Measurements from ENCODE around the gene GALM. TPM values are rescaled to one million over a fixed set of nuclear protein-coding genes. Genes with fewer than 3 reads are reported as not detected.

Gene GALM
- total RNA-seq, 3 donors from 2014 or later (not counting 1 experiment from before 2014, with no cell fraction given) = 4.0 to 12.4 (median 11.0) TPM

GRCh38 chr2:38620282-38620977 lies 45.5 kb upstream of the GALM start:
- Mint-ChIP-seq H3K4me1 (no peaks in the 10 kb centered on the region), H3K27me3 (ENCODE audit: low read depth in 2 of 2) (peaks cover 4 to 23% of the 10 kb centered on the region in 2 donors), H3K36me3 (no peaks in the 10 kb centered on the region), H3K27ac (no peak overlapping the region), H3K4me3 (no peak overlapping the region), H3K9me3 (no peaks in the 10 kb centered on the region)
- no peaks in the 10 kb centered on the region for H3K9me3 ChIP-seq (ENCODE audit: control insufficient read depth, insufficient read depth, low read length)
- H3K4me3 ChIP-seq (ENCODE audit: low read length) = no peak overlapping the region
- no peak overlapping the region for H3K27ac ChIP-seq (ENCODE audit: low read length)
- intact Hi-C loops (cut with micrococcal nuclease) = no loop called here
- no peak for ATAC-seq
- no peaks in the 10 kb centered on the region for H3K4me1 ChIP-seq (ENCODE audit: control insufficient read depth, insufficient read depth, low read length)
- no peaks in the 10 kb centered on the region for H3K36me3 ChIP-seq (ENCODE audit: control insufficient read depth, insufficient read depth, low read length)
- DNase-seq = no peak
- TF ChIP-seq, protein P1, sequence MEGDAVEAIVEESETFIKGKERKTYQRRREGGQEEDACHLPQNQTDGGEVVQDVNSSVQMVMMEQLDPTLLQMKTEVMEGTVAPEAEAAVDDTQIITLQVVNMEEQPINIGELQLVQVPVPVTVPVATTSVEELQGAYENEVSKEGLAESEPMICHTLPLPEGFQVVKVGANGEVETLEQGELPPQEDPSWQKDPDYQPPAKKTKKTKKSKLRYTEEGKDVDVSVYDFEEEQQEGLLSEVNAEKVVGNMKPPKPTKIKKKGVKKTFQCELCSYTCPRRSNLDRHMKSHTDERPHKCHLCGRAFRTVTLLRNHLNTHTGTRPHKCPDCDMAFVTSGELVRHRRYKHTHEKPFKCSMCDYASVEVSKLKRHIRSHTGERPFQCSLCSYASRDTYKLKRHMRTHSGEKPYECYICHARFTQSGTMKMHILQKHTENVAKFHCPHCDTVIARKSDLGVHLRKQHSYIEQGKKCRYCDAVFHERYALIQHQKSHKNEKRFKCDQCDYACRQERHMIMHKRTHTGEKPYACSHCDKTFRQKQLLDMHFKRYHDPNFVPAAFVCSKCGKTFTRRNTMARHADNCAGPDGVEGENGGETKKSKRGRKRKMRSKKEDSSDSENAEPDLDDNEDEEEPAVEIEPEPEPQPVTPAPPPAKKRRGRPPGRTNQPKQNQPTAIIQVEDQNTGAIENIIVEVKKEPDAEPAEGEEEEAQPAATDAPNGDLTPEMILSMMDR (IDR thresholded peaks at IDR 0.05) = no peak
- no peaks in the 10 kb centered on the region for H3K27me3 ChIP-seq (ENCODE audit: control insufficient read depth, insufficient read depth, low read length)
- 65% methylated on average over 3 of the region's 7 CpGs for WGBS (ENCODE audit: insufficient coverage)

GRCh38 chr2:38621018-38621417 lies 44.9 kb upstream of the GALM start:
- H3K36me3 ChIP-seq (ENCODE audit: control insufficient read depth, insufficient read depth, low read length) = no peaks in the 10 kb centered on the region
- no peaks in the 10 kb centered on the region for H3K27me3 ChIP-seq (ENCODE audit: control insufficient read depth, insufficient read depth, low read length)
- Mint-ChIP-seq H3K27me3 (ENCODE audit: low read depth in 2 of 2) (peaks cover 3 to 23% of the 10 kb centered on the region in 2 donors), H3K4me1 (no peaks in the 10 kb centered on the region), H3K4me3 (no peak overlapping the region), H3K9me3 (no peaks in the 10 kb centered on the region), H3K36me3 (no peaks in the 10 kb centered on the region), H3K27ac (no peak overlapping the region)
- H3K27ac ChIP-seq (ENCODE audit: low read length) = no peak overlapping the region
- no peak for DNase-seq
- TF ChIP-seq, protein P1 (IDR thresholded peaks at IDR 0.05) = no peak
- ATAC-seq = no peak
- H3K4me1 ChIP-seq (ENCODE audit: control insufficient read depth, insufficient read depth, low read length) = no peaks in the 10 kb centered on the region
- H3K4me3 ChIP-seq (ENCODE audit: low read length) = no peak overlapping the region
- intact Hi-C loops (cut with micrococcal nuclease) = no loop called here
- H3K9me3 ChIP-seq (ENCODE audit: control insufficient read depth, insufficient read depth, low read length) = no peaks in the 10 kb centered on the region

DNA sequence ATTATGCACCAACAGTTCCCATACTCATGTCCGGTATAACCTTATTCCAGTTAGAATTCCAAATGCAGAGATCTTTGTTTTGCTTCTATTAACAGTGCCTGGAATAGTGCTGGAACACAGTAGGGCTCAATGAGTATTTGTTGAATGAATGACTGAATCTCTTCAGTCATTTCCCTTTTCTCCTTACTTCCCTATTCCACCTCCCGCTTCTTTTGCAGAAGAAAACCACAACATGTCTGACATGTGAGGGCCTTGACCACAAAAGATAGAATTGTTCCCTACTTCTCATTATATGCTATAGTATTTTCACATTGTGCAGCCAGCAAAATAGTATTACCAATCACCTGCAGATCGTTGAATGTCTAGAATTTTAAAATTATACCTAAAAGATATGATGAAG lies 43.7 kb upstream of the GALM start:
- no peak overlapping the region for H3K27ac ChIP-seq (ENCODE audit: low read length)
- H3K4me1 ChIP-seq (ENCODE audit: control insufficient read depth, insufficient read depth, low read length) = no peaks in the 10 kb centered on the region
- H3K36me3 ChIP-seq (ENCODE audit: control insufficient read depth, insufficient read depth, low read length) = no peaks in the 10 kb centered on the region
- H3K36me3 Mint-ChIP-seq = no peaks in the 10 kb centered on the region
- TF ChIP-seq, protein P1 (IDR thresholded peaks at IDR 0.05) = no peak
- H3K9me3 Mint-ChIP-seq = no peaks in the 10 kb centered on the region
- H3K4me1 Mint-ChIP-seq = peaks cover 0 to 5% of the 10 kb centered on the region in 2 donors
- no peak overlapping the region for H3K4me3 Mint-ChIP-seq
- WGBS (ENCODE audit: insufficient coverage) = 49% methylated on average over 2 of the region's 3 CpGs
- DNase-seq (no peak), ATAC-seq (peak in 1 of 3 donors; percentile 53)
- peaks cover 0 to 16% of the 10 kb centered on the region in 2 donors for H3K27me3 Mint-ChIP-seq (ENCODE audit: low read depth in 2 of 2)
- no peaks in the 10 kb centered on the region for H3K27me3 ChIP-seq (ENCODE audit: control insufficient read depth, insufficient read depth, low read length)
- no peaks in the 10 kb centered on the region for H3K9me3 ChIP-seq (ENCODE audit: control insufficient read depth, insufficient read depth, low read length)
- intact Hi-C loops (cut with micrococcal nuclease) = no loop called here
- no peak overlapping the region for H3K4me3 ChIP-seq (ENCODE audit: low read length)
- no peak overlapping the region for H3K27ac Mint-ChIP-seq
